GM19240 (cell line): Measurements from ENCODE around the gene GALNT12.

Experiments used
- DNase-seq: peaks from one replicate; pipeline ENCODE4 v3.0.0; 2011; ENCODE audit warnings: low spot score; ENCODE audit not compliant: insufficient read length

GALNT12 gene

GRCh38 chr9:98783518-98784226 is 23.8 kb upstream of the GALNT12 start:
- no peak for DNase-seq

- DNase-seq = no peak
Measured at GRCh38 chr9:98784831-98785806, 22.4 kb upstream of the GALNT12 start.

- DNase-seq = no peak
Measured at GRCh38 chr9:98786750-98787510, 20.5 kb upstream of the GALNT12 start.

- no peak for DNase-seq
Measured at GRCh38 chr9:98787766-98788335, 19.6 kb upstream of the GALNT12 start.

- DNase-seq = no peak
Measured at GRCh38 chr9:98789483-98790133, 17.9 kb upstream of the GALNT12 start.

- DNase-seq = no peak
Measured at GRCh38 chr9:98790134-98790841, 17.2 kb upstream of the GALNT12 start.

- peak; percentile 48 for DNase-seq
Measured at GRCh38 chr9:98790842-98791607, 16.4 kb upstream of the GALNT12 start.

GRCh38 chr9:98791608-98792490 is 15.6 kb upstream of the GALNT12 start:
- DNase-seq = no peak

- DNase-seq = no peak
Measured at GRCh38 chr9:98793031-98793430, 14.4 kb upstream of the GALNT12 start.

- DNase-seq = no peak
Measured at GRCh38 chr9:98794802-98795201, 12.7 kb upstream of the GALNT12 start.

GRCh38 chr9:98795295-98795955 is 12.0 kb upstream of the GALNT12 start:
- DNase-seq = no peak

- no peak for DNase-seq
Measured at GRCh38 chr9:98795970-98796363, 11.5 kb upstream of the GALNT12 start.

- peak; percentile 62 for DNase-seq
Measured at GRCh38 chr9:98796364-98797101, 10.9 kb upstream of the GALNT12 start, which contains the start of gene ANKS6. TSS of gene ANKS6 (minus strand) at chr9:98796555. CDS start at chr9:98796491, 64 bp downstream.

- no peak for DNase-seq
Measured at GRCh38 chr9:98797491-98797890, 10.0 kb upstream of the GALNT12 start.

- DNase-seq = no peak
Measured at GRCh38 chr9:98798254-98798653, 9.2 kb upstream of the GALNT12 start.

GRCh38 chr9:98801561-98801960 is 5.9 kb upstream of the GALNT12 start:
- no peak for DNase-seq

GRCh38 chr9:98801969-98802371 is 5.5 kb upstream of the GALNT12 start:
- no peak for DNase-seq
